DND-41 (cell line): Measurements from ENCODE around the gene RPS13.
"Not testable (repeated sequence)": the region's sequence is repeated elsewhere in the genome, so short reads cannot be mapped to it uniquely, and the experiment has no call there.

Experiments used
- ATAC-seq: fragments of 200-7000 bp; cut with Tn5 transposase; 3 replicates; pipeline ENCODE4 v1.9.1; 2021; ENCODE audit warnings: low read depth; ENCODE audit not compliant: insufficient read depth
- DNase-seq: peaks from one replicate; pipeline ENCODE4 v3.0.0-alpha.2; 2020
- H2AFZ ChIP-seq: 2 replicates; pipeline ENCODE4 v1.6.0; 2012; ENCODE audit warnings: low read depth, low read length
- H3K27ac ChIP-seq: 2 replicates; pipeline ENCODE4 v1.5.1; 2012; ENCODE audit warnings: low read length, inconsistent platforms
- H3K27me3 ChIP-seq: fragments of 200-600 bp; sonication (generic); 2 replicates; pipeline ENCODE4 v1.6.0; 2012; ENCODE audit warnings: low read length, mild to moderate bottlenecking, inconsistent platforms; ENCODE audit not compliant: insufficient read depth, poor library complexity
- H3K36me3 ChIP-seq: 2 replicates; pipeline ENCODE4 v1.5.1; 2012; ENCODE audit warnings: low read length, inconsistent platforms; ENCODE audit not compliant: insufficient read depth
- H3K4me1 ChIP-seq: 2 replicates; pipeline ENCODE4 v1.5.1; 2012; ENCODE audit warnings: mild to moderate bottlenecking, low read length; ENCODE audit not compliant: insufficient read depth
- H3K4me2 ChIP-seq: 2 replicates; pipeline ENCODE4 v1.6.0; 2012; ENCODE audit warnings: mild to moderate bottlenecking, moderate library complexity, low read length, inconsistent platforms; ENCODE audit not compliant: insufficient read depth
- H3K4me3 ChIP-seq, 2 experiments: fragments of 200-600 bp in 1 of 2; shearing (Covaris generic) in 1 of 2; 2 replicates each; pipeline ENCODE4 v1.5.1; 2012 to 2016; ENCODE audit warnings: inconsistent platforms in 2 of 2, low read length in 2 of 2, mild to moderate bottlenecking in 2 of 2, low read depth in 1 of 2, moderate library complexity in 1 of 2
- H3K79me2 ChIP-seq: 2 replicates; pipeline ENCODE4 v1.6.0; 2012; ENCODE audit warnings: low read length, inconsistent platforms; ENCODE audit not compliant: insufficient read depth
- H3K9ac ChIP-seq: 2 replicates; pipeline ENCODE4 v1.6.0; 2012; ENCODE audit warnings: low read depth, mild to moderate bottlenecking, inconsistent platforms, low read length, moderate library complexity
- H3K9me3 ChIP-seq: 2 replicates; pipeline ENCODE4 v1.5.1; 2012; ENCODE audit warnings: low read length, moderate library complexity, mild to moderate bottlenecking, inconsistent platforms; ENCODE audit not compliant: insufficient read depth, severe bottlenecking
- H4K20me1 ChIP-seq: 2 replicates; pipeline ENCODE4 v1.6.0; 2012; ENCODE audit warnings: low read length; ENCODE audit not compliant: insufficient read depth
- EZH2 ChIP-seq: IDR thresholded peaks from 3 replicates; pipeline ENCODE4 v1.6.1; 2012; ENCODE audit warnings: borderline replicate concordance, low read depth, mild to moderate bottlenecking, moderate library complexity, low read length, inconsistent platforms; ENCODE audit not compliant: severe bottlenecking
- TF ChIP-seq, protein P1 (sequence below): IDR thresholded peaks from 2 replicates; pipeline ENCODE4 v1.5.1; 2012; ENCODE audit warnings: borderline replicate concordance, low read length, moderate library complexity, mild to moderate bottlenecking; ENCODE audit not compliant: poor library complexity, severe bottlenecking; ENCODE audit errors: extremely low read depth

The RPS13 gene

GRCh38 chr11:17116117-17116516 is 38.6 kb upstream of the RPS13 start:
- no peak overlapping the region for H3K4me2 ChIP-seq
- H3K36me3 ChIP-seq: peaks cover 16% of the 10 kb centered on the region; the same call in 1 of the 2 replicates
- no peaks in the 10 kb centered on the region for H3K27me3 ChIP-seq
- no peaks in the 10 kb centered on the region for H3K4me1 ChIP-seq
- DNase-seq (no peak), ATAC-seq (no peak; the same call in 2 of the 3 replicates)
- H3K9me3 ChIP-seq: no peaks in the 10 kb centered on the region
- no peak overlapping the region for H3K27ac ChIP-seq
- no peaks in the 10 kb centered on the region for H4K20me1 ChIP-seq
- H2AFZ ChIP-seq: no peak overlapping the region
- H3K79me2 ChIP-seq: no peaks in the 10 kb centered on the region
- no peak overlapping the region for H3K9ac ChIP-seq
- TF ChIP-seq, protein P1, sequence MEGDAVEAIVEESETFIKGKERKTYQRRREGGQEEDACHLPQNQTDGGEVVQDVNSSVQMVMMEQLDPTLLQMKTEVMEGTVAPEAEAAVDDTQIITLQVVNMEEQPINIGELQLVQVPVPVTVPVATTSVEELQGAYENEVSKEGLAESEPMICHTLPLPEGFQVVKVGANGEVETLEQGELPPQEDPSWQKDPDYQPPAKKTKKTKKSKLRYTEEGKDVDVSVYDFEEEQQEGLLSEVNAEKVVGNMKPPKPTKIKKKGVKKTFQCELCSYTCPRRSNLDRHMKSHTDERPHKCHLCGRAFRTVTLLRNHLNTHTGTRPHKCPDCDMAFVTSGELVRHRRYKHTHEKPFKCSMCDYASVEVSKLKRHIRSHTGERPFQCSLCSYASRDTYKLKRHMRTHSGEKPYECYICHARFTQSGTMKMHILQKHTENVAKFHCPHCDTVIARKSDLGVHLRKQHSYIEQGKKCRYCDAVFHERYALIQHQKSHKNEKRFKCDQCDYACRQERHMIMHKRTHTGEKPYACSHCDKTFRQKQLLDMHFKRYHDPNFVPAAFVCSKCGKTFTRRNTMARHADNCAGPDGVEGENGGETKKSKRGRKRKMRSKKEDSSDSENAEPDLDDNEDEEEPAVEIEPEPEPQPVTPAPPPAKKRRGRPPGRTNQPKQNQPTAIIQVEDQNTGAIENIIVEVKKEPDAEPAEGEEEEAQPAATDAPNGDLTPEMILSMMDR: no peak
- no peak for TF ChIP-seq EZH2
- H3K4me3 ChIP-seq: no peak overlapping the region

GRCh38 chr11:17107745-17108144 is 30.3 kb upstream of the RPS13 start:
- H3K4me2 ChIP-seq, H3K9ac ChIP-seq, H3K9me3 ChIP-seq, ATAC-seq, H3K4me1 ChIP-seq, H3K79me2 ChIP-seq, H4K20me1 ChIP-seq, DNase-seq, H3K4me3 ChIP-seq, H3K27ac ChIP-seq, H2AFZ ChIP-seq, H3K27me3 ChIP-seq: not testable (repeated sequence)
- TF ChIP-seq, protein P1: peak; percentile 32
- H3K36me3 ChIP-seq: peaks cover 29% of the 10 kb centered on the region; the same call in 1 of the 2 replicates

- not testable (repeated sequence) for H3K4me2 ChIP-seq, H3K4me1 ChIP-seq, H3K27ac ChIP-seq, H3K27me3 ChIP-seq, H3K9ac ChIP-seq, ATAC-seq, DNase-seq, H4K20me1 ChIP-seq, H3K4me3 ChIP-seq, H3K9me3 ChIP-seq, H3K79me2 ChIP-seq, H2AFZ ChIP-seq
- peaks cover 31% of the 10 kb centered on the region; the same call in 1 of the 2 replicates for H3K36me3 ChIP-seq
These were observed 28.1 kb upstream of the RPS13 start for GRCh38 chr11:17105404-17106040.

DNA sequence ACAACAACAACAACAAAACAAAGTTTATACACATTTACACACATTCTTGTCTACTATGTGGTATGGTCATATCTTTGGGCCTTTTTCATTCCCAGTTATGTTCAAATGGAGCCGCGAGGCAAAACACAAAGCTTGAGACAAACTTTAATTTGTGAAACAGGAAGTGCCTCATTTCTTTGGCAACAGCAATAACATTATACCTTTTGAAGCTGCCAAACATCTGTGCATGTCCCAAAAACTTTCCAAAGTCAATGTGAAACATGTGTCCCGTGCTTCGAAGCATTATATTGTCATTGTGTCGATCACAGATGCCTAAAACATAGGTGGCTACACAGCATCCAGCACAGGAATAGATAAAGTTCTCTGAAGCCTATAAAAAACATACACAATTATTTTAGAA is 25.0 kb upstream of the RPS13 start:
- TF ChIP-seq EZH2: no peak
- TF ChIP-seq, protein P1: no peak
- ATAC-seq (no peak), DNase-seq (no peak)
- peaks cover 29% of the 10 kb centered on the region for H3K36me3 ChIP-seq
- H3K9me3 ChIP-seq: no peaks in the 10 kb centered on the region
- H3K9ac ChIP-seq: no peak overlapping the region
- H3K27me3 ChIP-seq: no peaks in the 10 kb centered on the region
- no peaks in the 10 kb centered on the region for H3K4me1 ChIP-seq
- no peaks in the 10 kb centered on the region for H3K79me2 ChIP-seq
- no peak overlapping the region for H3K4me2 ChIP-seq
- H2AFZ ChIP-seq: no peak overlapping the region
- no peaks in the 10 kb centered on the region for H4K20me1 ChIP-seq
- H3K27ac ChIP-seq: no peak overlapping the region
- H3K4me3 ChIP-seq: no peak overlapping the region
